NCI-H2081 treated with DMSO at 0.1 percent for 48 hours (cell line): ENCODE measurements around the gene HDAC4.
"Not testable (repeated sequence)": the region's sequence is repeated elsewhere in the genome, so short reads cannot be mapped to it uniquely, and the experiment has no call there.

Experiments used
- DNase-seq: peaks from one replicate; lab custom pipeline; 2025; lab: John Stamatoyannopoulos, UW

The HDAC4 gene

DNA sequence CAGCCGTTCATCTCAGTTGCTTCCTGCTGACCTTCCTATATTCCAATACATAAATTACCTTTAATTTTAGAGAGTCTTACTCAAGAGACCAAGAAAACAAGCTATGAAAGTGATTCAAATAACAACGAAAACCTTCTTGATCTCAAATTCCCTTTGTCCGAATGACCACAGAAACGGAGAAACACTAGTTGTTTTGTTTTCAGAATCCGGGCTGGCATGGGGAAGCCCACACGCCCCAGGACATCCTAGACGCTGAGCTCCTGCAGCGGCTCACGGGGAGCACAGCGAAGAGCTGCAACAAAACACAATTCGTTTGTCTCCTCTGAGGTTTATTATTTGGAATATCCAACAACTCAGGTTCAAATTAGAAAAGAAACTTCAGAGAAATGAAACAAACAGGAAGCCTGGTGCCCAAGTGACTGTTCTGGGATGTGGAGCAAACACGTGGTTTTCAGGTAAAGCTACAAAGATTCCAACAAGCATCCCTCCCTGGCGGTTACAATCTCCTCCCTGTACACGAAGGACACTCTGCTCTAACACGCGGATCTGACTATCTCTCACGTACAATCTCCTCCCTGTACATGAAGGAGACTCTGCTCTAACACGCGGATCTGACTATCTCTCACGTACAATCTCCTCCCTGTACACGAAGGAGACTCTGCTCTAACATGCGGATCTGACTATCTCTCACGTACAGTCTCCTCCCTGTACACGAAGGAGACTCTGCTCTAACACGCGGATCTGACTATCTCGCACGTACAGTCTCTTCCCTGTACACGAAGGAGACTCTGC, 315.4 kb downstream of the HDAC4 start:
- DNase-seq: no peak

DNA sequence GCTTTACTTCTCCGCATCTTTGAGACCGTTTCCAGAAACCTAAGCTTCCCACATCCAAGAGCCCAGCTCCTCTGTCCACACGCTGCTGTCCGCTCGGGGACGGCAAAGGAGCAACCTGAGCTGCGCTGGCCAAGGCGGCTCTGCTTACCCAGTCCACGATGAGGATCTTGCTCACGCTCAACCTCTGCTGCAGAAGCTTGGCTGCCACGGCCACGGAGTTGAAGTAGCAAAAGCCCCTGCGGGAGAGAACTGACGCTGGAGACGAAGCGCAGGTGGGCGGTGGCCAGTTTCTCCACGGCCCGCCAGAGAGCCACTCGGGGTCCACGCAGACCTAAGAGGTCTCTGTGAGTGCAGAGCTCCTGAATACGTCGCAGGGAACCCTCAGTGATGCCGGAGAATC, 316.8 kb downstream of the HDAC4 start:
- DNase-seq: no peak

DNA sequence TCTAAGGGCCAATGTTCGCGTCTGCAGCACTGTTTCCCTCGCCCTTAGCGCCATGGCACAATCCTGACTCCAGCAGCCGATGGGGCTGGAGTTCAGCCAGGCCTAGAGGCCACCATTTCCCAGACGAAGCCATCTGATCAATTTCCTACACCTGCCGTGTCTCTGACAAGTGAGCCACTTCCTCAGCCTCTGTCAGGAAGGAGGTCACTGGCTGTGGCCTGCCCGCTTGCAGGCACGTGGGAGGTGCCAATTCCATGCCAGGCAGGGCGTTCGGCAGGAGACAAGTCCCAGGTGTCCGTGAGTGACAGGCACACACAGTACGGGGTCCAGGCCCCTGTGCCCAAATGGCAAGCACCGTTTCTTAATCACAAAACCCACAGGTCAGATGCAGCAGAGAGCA, 318.4 kb downstream of the HDAC4 start:
- no peak for DNase-seq

DNA sequence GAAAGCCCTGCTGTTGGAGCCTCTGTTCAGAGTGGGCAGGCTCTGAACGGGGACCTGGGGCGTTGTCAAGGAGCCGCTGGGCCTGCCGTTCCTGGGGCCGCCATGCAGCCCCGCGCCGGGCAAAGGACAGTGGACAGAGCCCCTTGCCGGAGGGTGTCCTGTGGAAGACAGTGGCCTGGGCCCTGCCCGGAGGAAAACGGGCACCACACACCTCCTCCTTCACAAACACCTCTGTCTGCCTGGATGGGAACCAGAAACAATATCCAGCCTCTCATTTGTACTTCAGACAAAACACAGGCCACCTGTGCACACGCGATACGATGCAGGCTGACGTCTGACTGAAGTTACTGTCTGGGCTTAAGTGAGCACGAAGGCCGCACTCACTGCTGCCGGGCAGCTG, 319.2 kb downstream of the HDAC4 start:
- DNase-seq: no peak

- no peak for DNase-seq
Measured at GRCh38 chr2:239081046-239081445, 319.8 kb downstream of the HDAC4 start.

DNA sequence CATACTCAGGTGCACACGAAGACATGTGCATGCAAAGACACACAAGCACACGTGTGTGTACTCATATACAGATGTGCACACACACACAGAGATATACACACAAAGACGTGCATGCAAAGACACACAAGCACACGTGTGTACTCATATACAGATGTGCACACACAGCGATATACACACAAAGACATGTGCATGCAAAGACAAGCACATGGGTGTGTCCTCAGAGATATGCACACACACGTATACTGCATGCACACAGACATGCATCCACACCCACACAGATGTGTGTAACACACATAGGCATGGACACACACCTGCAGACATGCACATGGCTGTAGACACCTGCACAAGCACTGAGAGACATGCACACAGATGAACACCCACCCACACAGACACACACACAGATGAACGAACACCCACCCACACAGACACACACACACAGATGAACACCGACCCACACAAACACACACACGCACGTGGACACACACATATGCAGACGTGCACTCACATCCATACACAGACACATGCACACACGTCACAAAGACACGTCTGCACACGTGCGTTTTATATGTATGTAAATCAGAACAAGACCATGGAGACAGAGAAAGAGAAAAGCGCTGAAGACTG, 321.0 kb downstream of the HDAC4 start:
- DNase-seq: no peak

DNA sequence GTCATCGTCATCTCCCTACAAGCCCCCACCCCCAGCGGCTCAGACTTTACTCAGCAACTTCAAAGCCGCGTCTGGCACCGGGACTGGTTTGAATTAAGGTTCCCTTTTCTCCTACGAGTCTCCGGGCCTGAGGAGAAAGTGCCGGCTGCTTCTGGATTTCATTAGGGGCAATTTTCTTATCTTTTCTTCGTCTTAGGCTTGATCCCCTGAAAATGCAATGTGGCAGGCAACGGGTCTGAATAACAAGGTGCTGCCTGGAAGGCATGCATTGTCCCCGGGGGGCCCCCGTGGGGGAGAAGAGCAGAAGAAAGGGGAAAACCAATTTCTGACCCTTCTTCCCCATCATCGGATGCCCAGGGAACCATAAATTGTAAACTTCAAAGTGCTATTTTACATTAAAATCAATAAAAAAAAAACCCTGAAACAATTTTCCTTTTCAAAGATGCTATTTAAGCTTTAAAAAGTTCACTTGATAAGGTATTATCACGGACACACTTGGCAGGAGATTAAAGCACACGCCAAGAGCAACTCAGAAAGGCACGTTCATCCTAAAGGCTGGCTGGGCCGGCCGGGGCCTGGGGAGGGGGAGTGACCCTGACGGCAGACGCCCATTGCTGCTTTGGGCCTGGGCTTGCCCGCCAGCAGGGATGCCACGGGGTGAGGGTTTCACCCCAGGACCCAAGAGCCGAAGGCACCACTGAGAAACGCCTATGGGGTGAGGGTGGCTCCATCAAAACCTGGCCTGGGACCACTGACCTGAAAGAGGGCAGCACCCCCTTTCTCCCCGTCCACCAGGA, 322.5 kb downstream of the HDAC4 start:
- no peak for DNase-seq

DNA sequence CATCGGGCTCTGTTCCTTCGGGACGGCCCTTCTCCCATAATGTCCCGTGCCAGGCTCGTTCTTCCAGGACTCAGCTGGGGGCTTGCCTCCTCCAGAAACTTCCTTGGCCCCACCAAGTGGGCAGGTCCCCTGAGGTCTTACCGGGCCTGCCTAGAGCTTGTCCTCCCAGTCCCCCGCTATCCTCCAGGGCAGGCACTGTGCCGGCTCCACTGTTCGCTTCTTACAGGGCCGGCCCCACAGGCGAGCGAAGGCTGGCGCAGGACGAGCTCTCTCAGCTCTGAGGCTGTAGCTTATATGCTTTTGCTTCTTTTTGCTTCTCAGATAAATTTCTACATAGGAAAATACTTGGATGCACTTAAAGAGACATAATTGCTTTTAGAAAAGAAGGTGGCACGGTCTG, 323.6 kb downstream of the HDAC4 start:
- DNase-seq: no peak

DNA sequence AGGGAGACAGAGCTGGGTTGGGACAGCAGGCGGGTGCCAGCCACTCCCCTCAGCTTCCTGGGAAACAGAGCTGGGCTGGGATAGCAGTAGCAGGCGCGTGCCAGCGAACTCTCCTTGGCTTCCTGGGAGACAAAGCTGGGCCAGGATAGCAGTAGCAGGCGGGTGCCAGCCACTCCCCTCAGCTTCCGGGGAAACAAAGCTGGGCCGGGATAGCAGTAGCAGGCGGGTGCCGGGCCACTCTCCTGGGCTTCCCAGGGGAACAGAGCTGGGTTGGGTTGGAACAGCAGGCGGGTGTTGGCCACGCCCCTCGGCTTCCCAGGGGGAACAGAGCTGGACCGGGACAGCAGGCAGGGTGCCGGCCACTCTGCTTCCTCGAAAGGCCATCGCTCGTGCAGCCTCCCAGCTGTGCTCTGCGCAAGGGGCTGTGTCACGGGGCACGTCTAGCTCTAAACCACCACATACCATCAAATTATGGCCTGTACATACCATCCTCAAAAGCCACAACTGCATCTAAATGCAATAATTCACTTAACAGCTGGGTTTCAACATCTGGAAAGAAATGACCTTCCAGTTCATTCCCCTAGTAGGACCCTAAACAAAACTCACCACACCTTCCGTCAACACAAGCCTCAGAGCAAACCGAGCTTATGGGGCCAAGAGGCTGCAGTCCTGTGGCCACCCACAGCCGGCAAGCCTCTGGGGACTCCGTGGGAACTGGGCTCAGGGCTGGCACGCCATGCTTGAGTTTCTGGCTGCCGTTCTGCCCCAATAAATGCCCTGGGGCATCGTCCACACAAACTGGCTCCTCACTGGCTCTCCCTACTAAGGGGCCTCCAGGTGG, 324.7 kb downstream of the HDAC4 start:
- no peak for DNase-seq

DNA sequence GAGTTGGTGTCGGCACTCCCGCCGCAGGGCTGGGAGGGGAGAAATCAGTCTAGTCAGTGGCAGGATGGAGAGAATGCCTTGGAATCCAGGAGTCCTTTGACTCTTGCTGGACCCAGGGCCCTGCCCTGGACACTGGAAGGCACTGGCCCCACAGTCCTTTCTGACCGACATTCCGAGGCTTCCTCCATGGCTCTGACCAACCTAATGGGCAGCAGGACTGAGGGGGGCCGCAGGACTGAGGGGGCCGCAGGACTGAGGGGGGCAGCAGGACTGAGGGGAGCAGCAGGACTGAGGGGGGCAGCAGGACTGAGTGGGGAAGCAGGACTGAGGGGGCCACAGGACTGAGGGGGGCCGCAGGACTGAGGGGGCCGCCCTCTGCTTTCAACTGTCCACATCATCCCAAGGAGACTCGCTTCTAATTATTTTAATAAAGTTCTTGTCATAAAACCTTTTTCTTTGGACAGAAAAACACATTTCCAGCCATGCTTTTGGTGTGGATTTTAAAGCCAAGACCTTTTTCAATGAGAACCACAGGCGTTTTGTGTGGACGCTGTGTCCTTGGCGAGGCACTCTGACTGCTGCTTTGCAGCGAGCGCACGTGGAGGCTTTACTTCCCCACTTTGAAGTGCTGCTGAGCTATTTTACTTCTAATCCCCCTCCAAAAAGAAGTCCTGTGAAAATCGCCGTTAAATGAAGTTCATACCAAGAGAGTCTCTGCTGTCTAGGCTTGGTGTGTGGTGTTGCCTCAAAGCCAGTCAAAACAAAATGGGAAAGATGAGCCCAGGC, 326.9 kb downstream of the HDAC4 start:
- DNase-seq: no peak

GRCh38 chr2:239073270-239073669, 327.6 kb downstream of the HDAC4 start:
- no peak for DNase-seq

- no peak for DNase-seq
Measured at GRCh38 chr2:239072786-239073185, 328.0 kb downstream of the HDAC4 start.

DNA sequence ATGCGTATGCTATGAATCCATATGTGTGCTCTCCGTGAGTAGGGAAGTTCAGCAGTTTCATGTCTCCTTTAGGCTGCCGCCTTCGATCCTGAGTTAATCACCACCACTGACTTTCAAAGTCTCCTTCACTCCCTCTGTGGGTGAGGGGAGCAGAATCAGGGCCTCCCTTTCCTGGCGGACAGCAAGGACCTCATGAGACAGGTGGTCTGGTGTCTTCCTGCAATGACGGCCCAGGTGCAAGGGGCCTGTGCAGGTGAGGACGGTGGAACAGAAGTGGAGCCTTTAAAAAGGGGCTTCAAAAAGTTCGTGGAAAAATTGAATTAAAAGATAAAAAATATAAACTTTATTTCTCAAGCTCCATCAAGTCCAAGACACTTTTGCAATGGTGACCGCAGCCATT, 330.4 kb downstream of the HDAC4 start:
- no peak for DNase-seq

DNA sequence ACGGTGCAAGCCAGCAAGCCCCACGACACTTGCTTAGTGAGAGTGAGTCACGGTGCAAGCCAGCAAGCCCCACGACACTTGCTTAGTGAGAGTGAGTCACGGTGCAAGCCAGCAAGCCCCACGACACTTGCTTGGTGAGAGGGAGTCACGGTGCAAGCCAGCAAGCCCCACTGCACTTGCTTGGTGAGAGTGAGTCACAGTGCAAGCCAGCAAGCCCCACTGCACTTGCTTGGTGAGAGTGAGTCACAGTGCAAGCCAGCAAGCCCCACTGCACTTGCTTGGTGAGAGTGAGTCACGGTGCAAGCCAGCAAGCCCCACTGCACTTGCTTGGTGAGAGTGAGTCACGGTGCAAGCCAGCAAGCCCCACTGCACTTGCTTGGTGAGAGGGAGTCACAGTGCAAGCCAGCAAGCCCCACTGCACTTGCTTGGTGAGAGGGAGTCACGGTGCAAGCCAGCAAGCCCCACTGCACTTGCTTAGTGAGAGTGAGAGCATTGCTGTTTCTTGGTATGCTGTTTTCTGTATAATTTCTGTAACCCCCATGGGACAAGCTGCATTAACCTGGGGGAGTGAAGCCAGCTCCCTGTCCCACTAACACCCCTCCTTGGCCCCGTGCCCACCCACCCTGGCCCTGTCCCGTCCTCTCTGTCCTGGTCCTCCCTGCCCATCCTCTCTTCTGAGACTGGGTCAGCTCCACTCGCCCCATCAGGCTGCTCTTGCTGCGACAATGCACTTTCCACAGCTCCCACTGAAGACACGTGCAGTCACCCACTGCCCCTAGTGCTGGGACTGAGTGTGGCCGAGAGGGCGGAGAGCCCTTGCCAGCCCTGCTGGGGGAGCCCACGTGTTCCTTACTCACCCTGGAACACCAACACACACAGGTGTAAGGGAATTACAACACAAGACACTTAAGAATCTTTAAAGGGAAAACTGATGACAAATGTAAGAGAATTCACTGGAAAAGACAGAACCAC, 331.2 kb downstream of the HDAC4 start:
- DNase-seq: not testable (repeated sequence)

GRCh38 chr2:239068411-239068810, 332.4 kb downstream of the HDAC4 start:
- no peak for DNase-seq

DNA sequence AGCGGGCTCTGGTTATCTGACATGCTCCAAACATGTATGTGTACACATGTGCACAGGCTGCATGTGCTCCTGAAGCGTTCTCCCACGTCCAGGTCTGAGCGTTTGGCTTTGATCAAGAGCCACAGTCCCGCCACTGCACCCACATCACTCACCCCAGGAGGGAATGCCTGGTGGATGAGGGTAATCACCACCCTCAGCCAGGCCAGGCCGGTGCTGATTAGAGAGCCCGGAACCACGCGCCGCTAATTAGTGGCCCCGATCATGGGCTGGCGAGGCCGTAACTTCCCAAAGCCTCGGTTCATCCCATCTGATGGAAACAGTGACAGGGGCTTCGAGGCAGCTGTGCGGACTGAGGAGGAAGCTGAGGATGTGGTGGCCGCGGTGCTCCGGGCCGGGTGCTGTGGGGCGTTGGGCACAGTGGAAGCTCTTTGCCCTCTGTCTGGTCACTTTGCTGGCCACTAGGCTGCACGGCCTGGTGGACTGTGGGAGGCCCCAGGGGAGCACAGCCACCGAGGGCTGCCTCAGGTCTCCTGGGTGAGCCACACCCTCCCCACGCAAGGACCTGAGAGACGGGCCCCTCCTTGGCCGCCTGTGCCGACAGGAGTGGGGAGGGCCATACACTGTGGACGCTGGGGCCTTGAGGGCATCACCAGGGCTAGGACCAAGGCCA, 333.5 kb downstream of the HDAC4 start:
- DNase-seq: no peak

- no peak for DNase-seq
Measured at GRCh38 chr2:239066597-239066996, 334.2 kb downstream of the HDAC4 start.

DNA sequence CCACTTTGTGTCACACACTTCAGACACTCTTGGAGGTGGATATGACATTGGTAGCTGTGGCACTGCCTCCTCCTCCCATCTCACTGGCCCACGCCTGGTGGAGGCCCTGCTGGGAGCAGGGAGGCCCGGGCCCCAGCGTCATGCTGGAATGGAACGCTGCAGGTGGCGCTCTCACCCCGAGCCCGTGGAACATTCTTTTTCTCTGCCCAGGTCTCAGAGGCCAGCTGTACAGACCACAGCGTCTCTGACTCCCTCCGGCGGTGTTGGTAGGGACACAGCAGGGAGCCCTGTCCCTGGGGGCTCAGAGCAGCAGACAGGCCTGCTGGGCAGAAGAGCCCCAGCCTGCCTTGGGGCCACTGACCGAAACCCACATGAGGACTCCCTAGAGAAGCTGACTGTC, 334.9 kb downstream of the HDAC4 start:
- DNase-seq: no peak

DNA sequence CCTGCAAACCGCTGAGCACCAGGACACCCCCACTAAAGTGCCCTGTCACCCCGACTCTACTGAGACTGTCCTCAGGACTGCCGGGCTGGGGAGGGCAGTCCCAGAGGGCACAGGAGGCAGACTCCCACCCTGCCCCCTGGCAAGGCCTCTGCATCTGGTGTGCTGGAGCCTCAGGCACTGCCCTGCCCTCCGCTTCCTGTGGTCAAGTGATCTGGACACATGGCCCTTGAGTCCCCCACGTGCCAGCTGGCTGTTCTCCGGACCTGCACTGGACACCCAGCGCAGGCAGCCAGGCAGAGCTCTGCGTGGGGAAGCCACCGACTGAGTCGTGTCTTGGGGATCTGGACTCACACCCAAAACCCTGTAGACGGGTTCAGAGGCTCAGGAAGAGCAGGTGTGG, 335.3 kb downstream of the HDAC4 start:
- no peak for DNase-seq

DNA sequence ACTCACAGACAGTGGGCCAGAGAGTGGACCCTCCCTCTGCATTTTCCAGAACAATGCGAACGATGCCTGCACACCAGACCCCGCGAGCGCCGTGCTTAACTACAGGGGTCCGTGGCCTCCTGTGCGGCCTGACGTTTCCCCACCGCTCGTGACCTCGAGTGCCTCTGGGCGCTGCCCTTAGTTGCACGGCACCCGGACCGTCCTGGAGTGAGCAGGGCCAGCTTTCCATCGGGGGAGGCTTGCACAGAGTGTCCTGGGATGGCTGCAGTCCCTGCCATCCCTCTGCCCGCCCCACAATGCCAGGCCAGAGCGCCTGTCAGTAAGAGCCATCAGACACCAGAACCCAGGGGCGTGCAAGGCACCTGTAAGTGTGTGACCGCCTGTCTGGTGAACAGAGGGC, 335.9 kb downstream of the HDAC4 start:
- no peak for DNase-seq
